MCF 10A (cell line): ENCODE measurements around the gene CDS1. TPM values are rescaled to one million over a fixed set of nuclear protein-coding genes. Genes with fewer than 3 reads are reported as not detected.

Source experiments
- BruUV-seq: library from RNA; stranded (reverse); fragments of 400-500 nt; replicated peaks from 2 replicates; lab custom pipeline; 2021; lab: Mats Ljungman, UMichigan
- CTCF ChIA-PET: fragments of 300-600 bp; sonication (Branson Sonifier 250); formaldehyde crosslinking; extraction: SDS; loops from one replicate; lab custom pipeline; 2021; ENCODE audit warnings: antibody characterized with exemption, inconsistent platforms; lab: Yijun Ruan, JAX
- POLR2A ChIA-PET: fragments of 300-600, 350-650 bp; sonication (Branson Sonifier 250); formaldehyde crosslinking; extraction: SDS; loops from one replicate; lab custom pipeline; 2020; ENCODE audit warnings: antibody characterized with exemption, inconsistent platforms; lab: Yijun Ruan, JAX
- DNase-seq: peaks from one replicate; pipeline ENCODE4 v3.0.0-alpha.2; 2018; ENCODE audit not compliant: unreplicated experiment
- H3K27ac Mint-ChIP-seq: one replicate; pipeline ENCODE4 v1.8.0; 2022; ENCODE audit warnings: mild to moderate bottlenecking, low read depth, mixed read lengths; ENCODE audit not compliant: unreplicated experiment
- H3K27me3 Mint-ChIP-seq: one replicate; pipeline ENCODE4 v1.8.0; 2022; ENCODE audit warnings: mixed read lengths; ENCODE audit not compliant: insufficient read depth, unreplicated experiment
- H3K36me3 Mint-ChIP-seq: one replicate; pipeline ENCODE4 v1.8.0; 2022; ENCODE audit warnings: mild to moderate bottlenecking, moderate library complexity, mixed read lengths; ENCODE audit not compliant: insufficient read depth, unreplicated experiment
- H3K4me1 Mint-ChIP-seq: one replicate; pipeline ENCODE4 v1.8.0; 2022; ENCODE audit warnings: mixed read lengths; ENCODE audit not compliant: insufficient read depth, unreplicated experiment
- H3K4me3 Mint-ChIP-seq: one replicate; pipeline ENCODE4 v1.8.0; 2022; ENCODE audit warnings: mild to moderate bottlenecking, moderate library complexity, mixed read lengths; ENCODE audit not compliant: unreplicated experiment
- H3K9me3 Mint-ChIP-seq: one replicate; pipeline ENCODE4 v1.8.0; 2022; ENCODE audit warnings: mixed read lengths; ENCODE audit not compliant: unreplicated experiment
- CTCF ChIP-seq: fragments of 200-600 bp; IDR thresholded peaks from one replicate; pipeline ENCODE4 v1.8.0; 2022; ENCODE audit warnings: antibody characterized with exemption, mild to moderate bottlenecking; ENCODE audit not compliant: unreplicated experiment
- intact Hi-C: fragments of 100-400 bp; cut with micrococcal nuclease; formaldehyde crosslinking; loops from 2 replicates; pipeline ENCODE4 v1.14.1; 2022
- total RNA-seq: library from RNA; stranded (reverse); gene quantifications from 2 replicates; pipeline ENCODE4 v1.2.3, GENCODE V29; 2022

Gene CDS1
- total RNA-seq, 1 experiment from 2014 or later: 11.5 TPM

GRCh38 chr4:84648178-84648577 is 65.3 kb downstream of the CDS1 start:
- intact Hi-C loops: no loop called here
- Mint-ChIP-seq H3K36me3 (peaks cover under 1% of the 10 kb centered on the region), H3K27me3 (no peaks in the 10 kb centered on the region), H3K27ac (no peak overlapping the region), H3K4me3 (no peak overlapping the region), H3K9me3 (no peaks in the 10 kb centered on the region), H3K4me1 (no peaks in the 10 kb centered on the region)
- DNase-seq: no peak
- CTCF ChIA-PET: interaction anchor here (0.6 kb wide), 1 partner anchor 78 kb away, joined by 5 read pairs; no protein-coding TSS in a partner anchor
- TF ChIP-seq CTCF: no peak
- no TSS peak for BruUV-seq
- POLR2A ChIA-PET: interaction anchor here (1.5 kb wide), 1 partner anchor 9 kb away, joined by 7 read pairs; no protein-coding TSS in a partner anchor

GRCh38 chr4:84648863-84649647 is 66.1 kb downstream of the CDS1 start:
- intact Hi-C loops: no loop called here
- no peaks in the 10 kb centered on the region for H3K27me3 Mint-ChIP-seq
- H3K9me3 Mint-ChIP-seq: no peaks in the 10 kb centered on the region
- H3K27ac Mint-ChIP-seq: no peak overlapping the region
- ChIA-PET POLR2A (interaction anchor here (0.7 to 1.5 kb wide), 4 partner anchors 10 to 71 kb away, joined by 3 to 7 read pairs (median 4); no protein-coding TSS in a partner anchor), CTCF (interaction anchor here (0.6 kb wide), 2 partner anchors 24 to 79 kb away, joined by 4 to 5 read pairs; no protein-coding TSS in a partner anchor)
- no peak overlapping the region for H3K4me3 Mint-ChIP-seq
- no peak for TF ChIP-seq CTCF
- DNase-seq: no peak
- TSS peak; percentile 37 for BruUV-seq
- no peaks in the 10 kb centered on the region for H3K4me1 Mint-ChIP-seq
- H3K36me3 Mint-ChIP-seq: no peaks in the 10 kb centered on the region

- H3K4me1 Mint-ChIP-seq: no peaks in the 10 kb centered on the region
- CTCF ChIA-PET: interaction anchor here (1.2 kb wide), 1 partner anchor 73 kb away, joined by 3 read pairs; no protein-coding TSS in a partner anchor
- no TSS peak for BruUV-seq
- H3K4me3 Mint-ChIP-seq: no peak overlapping the region
- peak overlapping the region; percentile 35 for H3K27ac Mint-ChIP-seq
- peaks cover 2% of the 10 kb centered on the region for H3K9me3 Mint-ChIP-seq
- intact Hi-C loops: no loop called here
- no peak for TF ChIP-seq CTCF
- POLR2A ChIA-PET: interaction anchor here (0.6 to 1.1 kb wide), 3 partner anchors 8 to 67 kb away, joined by 3 read pairs; no protein-coding TSS in a partner anchor
- DNase-seq: no peak
- no peaks in the 10 kb centered on the region for H3K27me3 Mint-ChIP-seq
- H3K36me3 Mint-ChIP-seq: no peaks in the 10 kb centered on the region
Observed at GRCh38 chr4:84651499-84651898, 68.6 kb downstream of the CDS1 start.

GRCh38 chr4:84652478-84652877 is 69.6 kb downstream of the CDS1 start:
- ChIA-PET CTCF (interaction anchor here (1.2 kb wide), 1 partner anchor 74 kb away, joined by 3 read pairs; no protein-coding TSS in a partner anchor), POLR2A (interaction anchor here (0.7 kb wide), 1 partner anchor 15 kb away, joined by 3 read pairs; no protein-coding TSS in a partner anchor)
- peaks cover 8% of the 10 kb centered on the region for H3K9me3 Mint-ChIP-seq
- H3K27ac Mint-ChIP-seq: peak overlapping the region; percentile 35
- no peak for TF ChIP-seq CTCF
- no peak overlapping the region for H3K4me3 Mint-ChIP-seq
- DNase-seq: no peak
- H3K36me3 Mint-ChIP-seq: no peaks in the 10 kb centered on the region
- H3K4me1 Mint-ChIP-seq: no peaks in the 10 kb centered on the region
- H3K27me3 Mint-ChIP-seq: no peaks in the 10 kb centered on the region
- intact Hi-C loops: no loop called here
- no TSS peak for BruUV-seq
